ENCODE data around the gene HOGA1.

GRCh38 chr10:97582169-97582568 lies 2.0 kb upstream of the HOGA1 start:
- no peak for TF ChIP-seq CTCF (conservative IDR thresholded peaks at IDR 0.05 in 1 of 2, IDR thresholded peaks at IDR 0.05 in 1 of 2; ENCODE audit: low read depth in 1 of 2, low read length in 2 of 2)
- TF ChIP-seq EZH2 (IDR thresholded peaks at IDR 0.05; ENCODE audit: low read length, missing control alignments): no peak
